ENCODE measurements around the gene RGS19. TPM values are rescaled to one million over a fixed set of nuclear protein-coding genes. Genes with fewer than 3 reads are reported as not detected.

The RGS19 gene
- total RNA-seq, 1 donor from 2014 or later, result 16.4 TPM

- DNase-seq (ENCODE audit: low read depth), result peak; percentile 28
Observed at GRCh38 chr20:64108731-64109681, 29.7 kb upstream of the RGS19 start.

GRCh38 chr20:64107736-64108457, 28.6 kb upstream of the RGS19 start:
- DNase-seq (ENCODE audit: low read depth), result no peak

GRCh38 chr20:64106981-64107735, 27.8 kb upstream of the RGS19 start, which contains the start of gene NPBWR2:
NPBWR2 (minus strand) TSS chr20:64107565; CDS start chr20:64106831, 734 bp downstream.
- no peak for DNase-seq (ENCODE audit: low read depth)

- no peak for DNase-seq (ENCODE audit: low read depth)
Observed at GRCh38 chr20:64106435-64106961, 27.2 kb upstream of the RGS19 start.

GRCh38 chr20:64105846-64106434, 26.6 kb upstream of the RGS19 start:
- DNase-seq (ENCODE audit: low read depth), result no peak

- DNase-seq (ENCODE audit: low read depth), result no peak
Observed at GRCh38 chr20:64104667-64105451, 25.5 kb upstream of the RGS19 start.

- DNase-seq (ENCODE audit: low read depth), result no peak
Observed at GRCh38 chr20:64103871-64104666, 24.8 kb upstream of the RGS19 start.

GRCh38 chr20:64102647-64103354, 23.5 kb upstream of the RGS19 start:
- no peak for DNase-seq (ENCODE audit: low read depth)

- no peak for DNase-seq (ENCODE audit: low read depth)
Observed at GRCh38 chr20:64101731-64102621, 22.7 kb upstream of the RGS19 start.

- DNase-seq (ENCODE audit: low read depth), result no peak
Observed at GRCh38 chr20:64100946-64101688, 21.8 kb upstream of the RGS19 start.

GRCh38 chr20:64100566-64100888, 21.2 kb upstream of the RGS19 start:
- DNase-seq (ENCODE audit: low read depth), result no peak

GRCh38 chr20:64099880-64100565, 20.7 kb upstream of the RGS19 start:
- no peak for DNase-seq (ENCODE audit: low read depth)

GRCh38 chr20:64099086-64099786, 19.9 kb upstream of the RGS19 start:
- DNase-seq (ENCODE audit: low read depth), result peak; percentile 60

GRCh38 chr20:64098471-64099013, 19.2 kb upstream of the RGS19 start:
- DNase-seq (ENCODE audit: low read depth), result no peak

GRCh38 chr20:64096535-64096934, 17.2 kb upstream of the RGS19 start:
- no peak for DNase-seq (ENCODE audit: low read depth)

All from myocyte (in vitro differentiated cells).